ENCODE measurements around the gene SORCS2.

SORCS2 gene

GRCh38 chr4:7343081-7343655 lies 150.8 kb downstream of the SORCS2 start:
- TF ChIP-seq POLR2AphosphoS5 (IDR thresholded peaks at IDR 0.05; ENCODE audit: low read depth, low read length) (no peak), TAF1 (IDR thresholded peaks at IDR 0.05; ENCODE audit: borderline replicate concordance, insufficient read depth, low read length) (no peak), SIN3A (IDR thresholded peaks at IDR 0.05; ENCODE audit: borderline replicate concordance, insufficient read depth, low read length) (no peak), FOXP2 (optimal IDR thresholded peaks at IDR 0.05; ENCODE audit: borderline replicate concordance, extremely low read depth, extremely low read length, insufficient read depth) (no peak), REST (IDR thresholded peaks at IDR 0.05; ENCODE audit: insufficient read depth in 1 of 2, low read depth in 2 of 2, low read length in 2 of 2) (no peak)

DNA sequence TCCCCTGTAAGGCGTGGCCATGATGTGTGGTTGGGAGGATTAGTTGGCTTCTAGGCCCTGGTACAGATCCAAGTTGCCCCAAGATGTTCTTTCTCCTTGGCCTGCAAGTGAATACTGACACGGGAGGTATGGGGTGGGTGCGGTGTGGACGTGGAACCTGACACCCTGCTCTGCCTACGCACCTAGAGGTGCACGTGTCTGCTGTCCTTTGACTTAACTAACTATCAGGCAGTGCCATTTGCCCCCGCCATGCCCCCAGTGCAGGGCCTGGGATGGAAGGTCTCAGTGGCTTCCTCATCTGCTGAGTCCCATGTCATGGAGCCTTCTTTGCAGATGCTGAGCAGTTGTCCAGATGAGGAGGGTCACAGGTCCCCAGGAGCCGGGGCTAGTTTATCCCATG lies 151.6 kb downstream of the SORCS2 start:
- no peak for TF ChIP-seq TAF1 (IDR thresholded peaks at IDR 0.05; ENCODE audit: borderline replicate concordance, insufficient read depth, low read length)
- no peak for TF ChIP-seq POLR2AphosphoS5 (IDR thresholded peaks at IDR 0.05; ENCODE audit: low read depth, low read length)
- TF ChIP-seq FOXP2 (optimal IDR thresholded peaks at IDR 0.05; ENCODE audit: borderline replicate concordance, extremely low read depth, extremely low read length, insufficient read depth) = no peak
- no peak for TF ChIP-seq REST (IDR thresholded peaks at IDR 0.05; ENCODE audit: insufficient read depth in 1 of 2, low read depth in 2 of 2, low read length in 2 of 2)
- TF ChIP-seq SIN3A (IDR thresholded peaks at IDR 0.05; ENCODE audit: borderline replicate concordance, insufficient read depth, low read length) = no peak

DNA sequence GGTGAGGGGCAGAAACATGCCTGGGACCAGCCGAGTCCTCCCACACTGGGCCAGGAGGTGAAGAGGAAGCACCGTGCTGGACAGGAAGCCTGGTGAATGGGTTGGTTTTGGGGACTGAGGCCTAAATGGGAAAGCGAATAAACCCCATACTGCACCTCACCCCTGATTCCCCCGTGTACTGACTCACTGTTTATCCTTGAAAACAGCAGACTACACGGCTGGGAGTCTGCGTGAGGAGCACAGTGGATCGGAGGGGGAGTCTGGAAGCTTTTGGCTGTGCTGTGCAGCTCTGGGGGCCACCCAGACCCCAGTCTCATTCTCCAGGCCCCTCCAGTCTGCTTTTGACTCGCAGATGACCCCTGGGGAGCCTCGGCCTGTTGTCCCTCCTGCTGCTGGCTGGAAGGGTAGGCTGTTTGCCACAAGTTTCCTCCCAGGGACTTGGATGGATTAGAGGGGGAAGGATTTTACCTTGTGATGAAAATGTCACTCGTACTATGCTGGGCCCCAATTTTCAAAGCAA lies 152.4 kb downstream of the SORCS2 start:
- TF ChIP-seq POLR2AphosphoS5 (IDR thresholded peaks at IDR 0.05; ENCODE audit: low read depth, low read length) (no peak), REST (IDR thresholded peaks at IDR 0.05; ENCODE audit: insufficient read depth in 1 of 2, low read depth in 2 of 2, low read length in 2 of 2) (no peak), SIN3A (IDR thresholded peaks at IDR 0.05; ENCODE audit: borderline replicate concordance, insufficient read depth, low read length) (no peak), FOXP2 (optimal IDR thresholded peaks at IDR 0.05; ENCODE audit: borderline replicate concordance, extremely low read depth, extremely low read length, insufficient read depth) (no peak), TAF1 (IDR thresholded peaks at IDR 0.05; ENCODE audit: borderline replicate concordance, insufficient read depth, low read length) (no peak)

DNA sequence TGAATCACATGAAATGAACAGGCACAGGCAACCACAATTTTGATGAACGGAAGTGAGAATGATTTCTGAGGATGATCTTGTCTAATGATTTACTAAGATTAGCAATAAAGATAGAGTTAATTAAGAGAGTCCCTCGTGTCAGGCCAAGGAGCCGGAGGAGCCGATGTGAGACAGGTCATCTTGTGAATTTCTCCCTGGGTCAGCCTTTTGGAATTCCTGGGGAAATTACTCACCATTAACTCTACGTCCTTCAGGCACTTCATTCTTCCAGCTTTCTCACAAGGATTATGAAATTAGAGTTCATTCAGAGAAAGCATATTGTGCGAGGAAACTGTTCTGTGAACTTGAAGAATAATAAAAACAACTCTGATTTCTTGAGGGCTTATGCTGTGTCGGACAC lies 155.6 kb downstream of the SORCS2 start:
- TF ChIP-seq FOXP2 (optimal IDR thresholded peaks at IDR 0.05; ENCODE audit: borderline replicate concordance, extremely low read depth, extremely low read length, insufficient read depth) (no peak), REST (IDR thresholded peaks at IDR 0.05; ENCODE audit: insufficient read depth in 1 of 2, low read depth in 2 of 2, low read length in 2 of 2) (no peak), POLR2AphosphoS5 (IDR thresholded peaks at IDR 0.05; ENCODE audit: low read depth, low read length) (no peak), TAF1 (IDR thresholded peaks at IDR 0.05; ENCODE audit: borderline replicate concordance, insufficient read depth, low read length) (no peak), SIN3A (IDR thresholded peaks at IDR 0.05; ENCODE audit: borderline replicate concordance, insufficient read depth, low read length) (no peak)

Measured in PFSK-1 (cell line).